SHP77 (cell line): ENCODE measurements around the gene NHLRC3.
"Not testable (repeated sequence)": the region's sequence is repeated elsewhere in the genome, so short reads cannot be mapped to it uniquely, and the experiment has no call there.

Experiments used
- DNase-seq, 2 experiments: peaks; one replicate each; lab custom pipeline; 2025; lab: John Stamatoyannopoulos, UW

Gene NHLRC3

GRCh38 chr13:39037880-39038568 is at the start of gene NHLRC3, which contains the start of gene PROSER1:
Gene NHLRC3 (plus strand): TSS chr13:39038456. CDS start chr13:39038640, 184 bp downstream.
Gene PROSER1 (minus strand): TSS chr13:39038089. CDS start chr13:39037242, 847 bp downstream.
- DNase-seq = peak; percentile 74 to 81

DNA sequence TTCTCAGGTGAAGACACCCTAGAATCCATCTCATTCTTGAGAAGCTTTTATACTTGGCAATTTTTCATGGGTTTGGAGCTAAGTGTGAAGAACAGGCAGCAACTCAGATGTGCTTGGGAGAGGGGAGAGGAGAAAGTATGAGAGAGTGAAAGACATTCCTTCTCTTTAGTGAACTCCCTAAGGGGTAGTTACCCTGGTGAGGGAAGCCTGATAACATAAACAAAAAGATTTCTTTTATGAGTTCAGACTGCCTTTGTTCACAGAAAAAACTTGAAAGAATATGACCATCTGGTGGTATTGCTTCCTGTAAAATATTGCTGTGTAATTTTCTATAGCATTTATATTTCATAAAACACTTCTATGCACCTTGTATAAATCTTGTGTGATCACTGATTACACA is 47.6 kb upstream of the NHLRC3 start, which contains the start of gene STOML3:
Gene STOML3, minus strand, starts transcription at position 139 of the 400 bp plus-strand sequence. Its CDS starts 110 bp downstream, at position 29.
- DNase-seq = no peak

DNA sequence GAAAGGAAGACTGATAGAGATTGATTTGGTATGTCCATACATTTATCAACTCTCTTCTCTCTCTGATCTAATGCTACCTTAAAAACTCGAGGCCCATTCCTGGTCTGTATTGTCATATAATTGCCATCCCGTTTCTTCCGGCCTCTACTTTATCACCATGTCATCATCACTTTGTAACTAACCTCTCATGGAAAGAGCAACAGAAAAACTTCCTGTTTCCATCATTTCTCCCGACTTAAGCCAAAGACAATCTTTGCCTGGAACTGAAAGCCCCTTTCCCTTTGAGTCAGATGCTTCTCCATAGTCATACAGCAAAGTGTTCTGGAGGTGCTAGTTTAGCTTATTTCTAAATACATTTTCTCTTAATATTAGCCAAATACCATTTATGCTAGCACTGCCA is 44.9 kb upstream of the NHLRC3 start:
- DNase-seq = no peak

DNA sequence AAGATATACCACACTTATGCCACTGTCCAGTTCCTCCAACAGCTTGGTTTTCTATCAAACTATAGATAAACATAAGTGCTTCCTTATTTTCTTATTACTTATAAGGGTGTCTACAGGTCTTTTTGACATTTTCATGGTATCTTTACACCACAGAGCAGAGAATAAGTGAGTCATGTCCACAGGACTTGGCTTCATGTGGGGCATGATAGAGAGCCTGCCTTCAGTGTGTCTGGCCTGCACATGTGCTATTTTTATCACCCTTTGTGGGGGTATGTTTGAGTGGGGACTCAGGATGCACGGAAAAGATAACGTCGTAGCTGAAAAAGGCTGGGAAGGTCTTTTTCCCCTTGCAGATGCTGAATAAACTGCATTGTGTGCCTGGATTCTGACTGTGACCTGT is 39.5 kb upstream of the NHLRC3 start:
- no peak for DNase-seq

GRCh38 chr13:39006371-39007111 is 31.7 kb upstream of the NHLRC3 start:
- DNase-seq = not testable (repeated sequence)

GRCh38 chr13:39012608-39013007 is 25.6 kb upstream of the NHLRC3 start:
- no peak for DNase-seq

DNA sequence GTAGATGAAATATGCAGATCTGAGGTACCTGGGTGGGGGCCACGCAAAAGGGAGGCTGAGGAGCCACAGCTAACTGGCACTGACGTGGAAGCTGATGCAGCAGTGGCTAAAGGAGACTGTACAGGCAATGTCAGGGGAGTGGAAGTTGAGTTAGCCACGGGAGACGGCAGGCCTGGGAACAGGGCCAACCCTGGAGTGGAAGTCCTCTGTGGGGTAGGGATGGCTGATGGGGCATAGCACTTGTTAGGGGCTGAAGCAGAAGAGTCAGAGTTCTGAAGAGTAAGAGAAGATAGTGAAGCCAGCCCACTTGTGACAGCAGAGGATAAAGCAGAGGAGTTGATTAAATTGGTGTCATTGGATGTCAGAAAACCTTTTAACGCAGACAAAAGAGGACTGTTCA is 24.8 kb upstream of the NHLRC3 start:
- DNase-seq = no peak

DNA sequence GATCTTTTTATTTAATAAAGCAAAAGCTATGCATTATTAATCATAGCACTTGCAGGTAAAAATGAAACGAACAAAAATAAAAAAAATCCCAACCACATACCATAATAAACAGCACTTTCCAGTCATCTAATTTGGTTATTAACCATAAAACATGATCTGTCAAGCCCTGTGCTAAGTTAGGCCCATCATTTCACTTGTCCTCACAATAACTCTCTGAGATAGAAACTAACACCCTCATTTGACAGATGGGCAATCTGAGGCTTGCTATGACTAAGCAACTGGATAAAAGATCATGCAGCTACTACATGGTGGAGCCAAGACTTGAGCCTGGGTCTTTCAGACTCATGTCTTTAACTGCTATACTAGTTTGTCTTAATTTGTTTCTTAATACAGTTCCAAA is 22.2 kb upstream of the NHLRC3 start:
- DNase-seq = no peak

DNA sequence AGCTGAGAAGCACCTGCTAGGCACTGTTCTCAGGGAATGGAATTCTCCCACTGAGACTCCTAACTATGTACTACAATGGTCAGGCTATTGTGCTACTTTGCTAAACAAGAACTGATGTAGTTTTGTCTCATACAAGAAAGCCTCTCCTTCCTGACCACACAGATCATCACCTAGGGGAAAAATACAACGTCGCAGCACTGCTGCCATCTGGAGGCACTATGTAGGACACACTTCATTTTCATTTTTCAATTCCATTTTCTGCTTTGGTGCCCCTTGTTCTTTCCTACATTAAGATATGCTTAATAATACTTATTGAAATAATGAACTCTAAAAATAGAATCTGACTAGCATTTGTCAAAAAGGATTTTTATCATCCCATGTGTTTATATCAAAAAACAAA is 21.5 kb upstream of the NHLRC3 start:
- peak in 1 of 2 experiments; percentile 39 for DNase-seq

DNA sequence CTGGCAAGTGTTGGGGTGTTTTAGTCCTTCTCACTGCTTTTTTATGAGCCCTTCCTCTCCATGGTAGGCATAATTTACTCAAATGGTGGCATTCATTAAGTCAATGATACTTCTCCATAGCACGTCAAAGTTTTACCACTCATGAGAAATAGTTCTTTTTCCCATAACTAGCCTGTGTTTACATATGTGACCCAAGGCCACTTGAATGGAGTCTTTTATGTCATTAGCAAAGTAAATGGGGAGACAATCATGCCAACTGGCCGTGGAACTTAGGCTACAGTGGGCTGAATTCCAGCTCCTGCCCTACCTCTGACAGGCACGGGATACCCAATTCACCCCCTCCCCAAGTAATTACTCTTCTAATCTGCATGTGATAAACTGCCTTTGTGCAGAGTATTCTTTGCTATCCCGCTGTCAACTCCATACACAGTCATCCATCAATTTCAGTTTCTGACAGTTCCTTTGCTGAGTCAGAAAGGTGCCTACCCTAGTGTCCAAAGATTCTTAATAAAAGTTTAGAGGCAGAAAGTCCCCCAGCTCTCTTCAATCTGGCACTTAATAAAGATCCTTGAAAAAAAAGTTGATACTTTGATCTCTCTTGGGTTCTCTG is 17.3 kb upstream of the NHLRC3 start:
- no peak for DNase-seq

GRCh38 chr13:39023316-39023715 is 14.9 kb upstream of the NHLRC3 start:
- DNase-seq = no peak

- DNase-seq = no peak
Observed at GRCh38 chr13:39023761-39024160, 14.5 kb upstream of the NHLRC3 start.

DNA sequence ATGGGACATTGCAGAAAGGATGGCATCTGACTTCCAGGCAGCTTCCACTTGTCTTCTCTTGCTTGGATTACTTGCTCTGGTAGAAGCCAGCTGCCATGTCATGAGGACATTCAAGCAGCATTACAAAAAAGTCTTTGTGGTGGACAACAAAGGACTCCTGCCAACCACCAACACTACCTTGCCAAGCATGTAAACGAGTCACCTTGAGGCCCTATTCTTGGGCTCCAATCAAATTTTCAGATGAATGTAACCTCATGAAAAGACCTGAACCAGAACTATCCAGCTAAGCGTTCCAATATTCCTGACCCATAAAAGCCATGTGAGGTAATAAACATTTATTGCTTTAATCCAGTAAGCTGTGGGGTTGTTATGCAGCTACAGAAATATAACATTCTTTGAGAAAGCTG is 12.8 kb upstream of the NHLRC3 start:
- DNase-seq = no peak

GRCh38 chr13:39032150-39032549 is 6.1 kb upstream of the NHLRC3 start:
- DNase-seq = no peak

DNA sequence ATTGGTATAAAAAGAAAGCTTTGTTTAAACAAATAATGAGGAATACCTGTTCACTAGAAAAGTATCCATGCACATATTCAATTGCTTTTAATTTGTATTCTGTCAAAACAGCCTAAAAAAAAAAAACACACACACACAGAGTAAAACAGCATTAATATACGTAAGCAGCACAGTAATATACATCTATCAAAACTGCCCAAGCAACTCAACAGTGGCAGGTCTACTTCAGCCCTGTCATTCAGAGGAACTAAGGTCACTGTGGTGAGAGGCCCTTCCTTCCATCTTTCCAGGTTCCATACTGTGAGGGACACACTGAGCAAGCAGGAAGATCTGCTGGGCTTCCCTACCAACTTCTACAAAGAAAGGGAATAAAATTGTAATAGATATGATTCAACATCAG is 4.2 kb upstream of the NHLRC3 start:
- DNase-seq = no peak

- no peak for DNase-seq
Observed at GRCh38 chr13:39035204-39035603, 3.1 kb upstream of the NHLRC3 start.

DNA sequence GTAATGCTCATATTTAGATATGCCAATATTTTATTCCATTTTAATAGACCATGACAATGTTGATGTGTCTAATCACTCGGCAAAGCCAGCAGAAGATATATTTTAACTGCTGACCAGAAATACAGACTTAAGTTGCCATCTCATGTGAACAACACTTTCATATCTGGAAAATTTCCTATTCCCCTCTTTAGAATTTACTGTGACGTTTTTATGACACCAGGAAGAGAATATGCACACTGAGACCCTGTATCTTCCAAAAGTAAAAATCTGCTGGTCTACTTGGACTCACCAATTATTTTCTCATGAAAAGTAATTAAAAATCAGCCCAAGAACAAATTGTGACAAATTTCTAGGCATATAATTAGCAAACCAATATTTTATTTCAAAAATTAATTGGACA is 2.5 kb upstream of the NHLRC3 start:
- DNase-seq = no peak

GRCh38 chr13:39036212-39036611 is 2.0 kb upstream of the NHLRC3 start:
- DNase-seq = peak in 1 of 2 experiments; percentile 26

DNA sequence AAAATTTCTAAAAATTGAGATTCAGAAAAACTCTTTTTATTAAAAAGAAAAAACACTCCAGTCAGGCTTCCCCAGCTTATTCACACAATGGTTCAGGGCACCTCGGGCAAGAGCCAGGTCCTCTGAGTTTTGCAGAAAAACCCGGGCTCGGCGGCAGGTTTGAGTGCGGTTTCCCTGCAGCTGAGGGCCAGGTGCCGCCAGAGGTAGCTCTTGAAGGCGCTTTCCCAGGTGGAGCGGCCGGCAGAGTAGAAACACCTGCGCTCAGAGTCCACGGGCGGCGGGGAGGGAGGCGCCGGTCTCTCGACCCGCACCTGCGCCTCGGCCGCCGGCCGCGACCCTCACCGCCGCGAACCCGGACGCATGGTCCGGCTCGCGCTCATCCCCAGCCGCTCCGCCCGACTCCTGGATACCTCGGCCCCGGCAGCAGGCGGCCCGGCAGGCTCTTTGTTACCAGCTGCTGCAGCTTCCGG is 811 bp upstream of the NHLRC3 start:
- DNase-seq = peak in 1 of 2 experiments; percentile 49

- peak in 1 of 2 experiments; percentile 50 for DNase-seq
Observed at GRCh38 chr13:39038569-39039030, 344 bp downstream of the NHLRC3 start.

DNA sequence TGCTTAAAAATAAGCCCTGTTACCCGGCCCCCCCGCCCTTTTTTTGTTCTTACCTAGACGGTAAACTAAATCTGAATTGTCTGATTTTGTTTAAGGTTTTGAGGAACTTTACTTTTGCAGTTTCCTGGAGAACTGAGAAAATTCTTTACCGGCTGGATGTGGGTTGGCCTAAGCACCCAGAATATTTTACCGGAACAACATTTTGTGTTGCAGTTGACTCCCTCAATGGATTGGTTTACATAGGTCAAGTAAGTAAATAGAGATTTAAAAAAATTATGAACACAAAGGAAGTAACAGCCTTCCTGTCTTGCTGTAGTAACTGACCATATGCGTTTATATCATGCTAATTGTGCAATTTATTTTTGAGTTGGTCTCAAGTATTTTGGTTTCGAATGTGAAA is 785 bp downstream of the NHLRC3 start:
- DNase-seq = no peak

GRCh38 chr13:39040206-39040605 is 1.9 kb downstream of the NHLRC3 start:
- DNase-seq = no peak

GRCh38 chr13:39044536-39044935 is 6.3 kb downstream of the NHLRC3 start:
- no peak for DNase-seq
